Measurements from ENCODE around the gene SRGAP3. TPM values are rescaled to one million over a fixed set of nuclear protein-coding genes. Genes with fewer than 3 reads are reported as not detected.

The SRGAP3 gene
- total and polyA plus RNA-seq, 3 donors from 2014 or later, result 16.5 to 65.9 (median 58.5) TPM

- intact Hi-C loops (cut with DNase I; ENCODE audit: low total_unique reads), result loop anchor here (10.0 kb wide), 1 partner anchor 68 kb away; no protein-coding TSS in a partner anchor
- no peak overlapping the region for H3K27ac ChIP-seq
Measured at GRCh38 chr3:8997151-8997550, 252.3 kb downstream of the SRGAP3 start.

GRCh38 chr3:8996681-8997121, 252.7 kb downstream of the SRGAP3 start:
- peak; percentile 85 for DNase-seq
- intact Hi-C loops (cut with DNase I; ENCODE audit: low total_unique reads), result loop anchor here (10.0 kb wide), 1 partner anchor 68 kb away; no protein-coding TSS in a partner anchor
- H3K27me3 ChIP-seq, result no peaks in the 10 kb centered on the region
- no peak overlapping the region for H3K4me3 ChIP-seq
- no peaks in the 10 kb centered on the region for H3K9me3 ChIP-seq
- TF ChIP-seq POLR2A (IDR thresholded peaks at IDR 0.05) (no peak), CTCF (IDR thresholded peaks at IDR 0.05) (peak; percentile 21 to 41 (median 34))
- WGBS, 2 donors, result 43 to 48% methylated on average over 12 of the region's 12 CpGs
- H3K27ac ChIP-seq, result no peak overlapping the region
- H3K4me1 ChIP-seq, result no peaks in the 10 kb centered on the region
- no peaks in the 10 kb centered on the region for H3K36me3 ChIP-seq (ENCODE audit: low read depth, missing control alignments)

More at GRCh38 chr3:8997151-8997550, 252.3 kb downstream of the SRGAP3 start:
- 71 to 78% methylated on average over 3 of the region's 3 CpGs for WGBS, 2 donors
- no peaks in the 10 kb centered on the region for H3K27me3 ChIP-seq
- no peak for DNase-seq
- no peaks in the 10 kb centered on the region for H3K9me3 ChIP-seq
- TF ChIP-seq POLR2A (IDR thresholded peaks at IDR 0.05) (no peak), CTCF (IDR thresholded peaks at IDR 0.05) (no peak)
- no peak overlapping the region for H3K4me3 ChIP-seq
- H3K36me3 ChIP-seq (ENCODE audit: low read depth, missing control alignments), result no peaks in the 10 kb centered on the region
- H3K4me1 ChIP-seq, result no peaks in the 10 kb centered on the region

- no peak for DNase-seq
- Histone ChIP-seq H3K9me3 (no peaks in the 10 kb centered on the region), H3K36me3 (ENCODE audit: low read depth, missing control alignments) (no peaks in the 10 kb centered on the region), H3K4me1 (no peaks in the 10 kb centered on the region), H3K27ac (no peak overlapping the region), H3K4me3 (no peak overlapping the region), H3K27me3 (no peaks in the 10 kb centered on the region)
- WGBS, 2 donors, result 67 to 76% methylated on average over 2 of the region's 2 CpGs
- intact Hi-C loops (cut with DNase I; ENCODE audit: low total_unique reads), result loop anchor here (10.0 kb wide), 1 partner anchor 69 kb away; no protein-coding TSS in a partner anchor
- TF ChIP-seq CTCF (IDR thresholded peaks at IDR 0.05) (no peak), POLR2A (IDR thresholded peaks at IDR 0.05) (no peak)
Measured at GRCh38 chr3:8996216-8996615, 253.2 kb downstream of the SRGAP3 start.

GRCh38 chr3:8994226-8994625, 255.2 kb downstream of the SRGAP3 start:
- no peak overlapping the region for H3K27ac ChIP-seq
- WGBS, 2 donors, result 95% methylated on average over 15 of the region's 15 CpGs
- H3K4me3 ChIP-seq, result no peak overlapping the region
- no peak for DNase-seq
- no peaks in the 10 kb centered on the region for H3K36me3 ChIP-seq (ENCODE audit: low read depth, missing control alignments)
- intact Hi-C loops (cut with DNase I; ENCODE audit: low total_unique reads), result loop anchor here (10.0 kb wide), 1 partner anchor 71 kb away; no protein-coding TSS in a partner anchor
- H3K4me1 ChIP-seq, result no peaks in the 10 kb centered on the region
- no peaks in the 10 kb centered on the region for H3K9me3 ChIP-seq
- TF ChIP-seq CTCF (IDR thresholded peaks at IDR 0.05) (no peak), POLR2A (IDR thresholded peaks at IDR 0.05) (no peak)
- H3K27me3 ChIP-seq, result no peaks in the 10 kb centered on the region

- 79 to 96% methylated on average over 2 to 5 of the region's 5 CpGs for WGBS, 2 donors
Measured at GRCh38 chr3:8993331-8993730, 256.1 kb downstream of the SRGAP3 start.

More at GRCh38 chr3:8993331-8993730, 256.1 kb downstream of the SRGAP3 start:
- no peaks in the 10 kb centered on the region for H3K9me3 ChIP-seq
- TF ChIP-seq POLR2A (IDR thresholded peaks at IDR 0.05), result no peak
- TF ChIP-seq CTCF (IDR thresholded peaks at IDR 0.05), result no peak
- no peaks in the 10 kb centered on the region for H3K27me3 ChIP-seq
- no peak for DNase-seq
- intact Hi-C loops (cut with DNase I; ENCODE audit: low total_unique reads), result loop anchor here (10.0 kb wide), 1 partner anchor 71 kb away; no protein-coding TSS in a partner anchor
- H3K27ac ChIP-seq, result no peak overlapping the region
- H3K36me3 ChIP-seq (ENCODE audit: low read depth, missing control alignments), result no peaks in the 10 kb centered on the region
- no peak overlapping the region for H3K4me3 ChIP-seq
- no peaks in the 10 kb centered on the region for H3K4me1 ChIP-seq

Measured in testis (tissue), 3 donors.